Measurements from ENCODE around the gene C19orf53. TPM values are rescaled to one million over a fixed set of nuclear protein-coding genes. Genes with fewer than 3 reads are reported as not detected.
A peak's percentile ranks its signal among the peaks of the same experiment; 100 is the strongest.

The C19orf53 gene
- total and polyA plus RNA-seq, 2 of the 13 experiments (the other 11 are each of a cell fraction or from before 2014, with no cell fraction given) = 129 to 130 TPM

- CTCF ChIA-PET (ENCODE audit: low intra/inter-chr PET ratio, low total read pairs) = no interaction called here
- no peak overlapping the region for H3K4me3 ChIP-seq (replicated peaks in 1 of 3; ENCODE audit: insufficient read depth in 1 of 3, low read depth in 2 of 3, low read length in 3 of 3)
Measured at GRCh38 chr19:13757805-13758772, 16.2 kb upstream of the C19orf53 start.

More at GRCh38 chr19:13757805-13758772, 16.2 kb upstream of the C19orf53 start:
- no peaks in the 10 kb centered on the region for H4K20me1 ChIP-seq (ENCODE audit: insufficient read depth, low read length)
- FAIRE-seq (no peak), ATAC-seq (no peak), DNase-seq (ENCODE audit: low spot score) (no peak)
- H3K27me3 ChIP-seq (ENCODE audit: control insufficient read depth in 1 of 2, insufficient read depth in 2 of 2, low read length in 2 of 2) = no peaks in the 10 kb centered on the region
- H3K4me1 ChIP-seq (ENCODE audit: insufficient read depth, low read length) = no peaks in the 10 kb centered on the region
- 90% methylated on average over 13 of the region's 15 CpGs for WGBS (ENCODE audit: low lambda C conversion rate)
- no peak overlapping the region for H3K27ac ChIP-seq (ENCODE audit: extremely low read length, insufficient read depth, low read length)
- POLR2A ChIA-PET = no interaction called here
- H3K79me2 ChIP-seq (ENCODE audit: insufficient read depth, low read length) = no peaks in the 10 kb centered on the region
- no peak overlapping the region for H3K9ac ChIP-seq (ENCODE audit: insufficient read depth, low read depth, low read length)
- H3K4me2 ChIP-seq (ENCODE audit: low read depth, low read length) = no peak overlapping the region
- in situ Hi-C loops (cut with HindIII; ENCODE audit: extremely low pct_ligation_motif_present, low pct_unique_long_range_greater_than_20kb) (loop anchor here (25.0 kb wide), 1 partner anchor 304 kb away; the partner anchor contains the start of genes MISP3 and PALM3), intact Hi-C loops (cut with micrococcal nuclease; ENCODE audit: unreplicated experiment) (no loop called here)
- no TSS peak for BruUV-seq (replicated peaks)
- H3K36me3 ChIP-seq (replicated peaks in 1 of 2; ENCODE audit: control insufficient read depth in 1 of 2, insufficient read depth in 2 of 2, low read length in 2 of 2) = peaks cover 22 to 41% of the 10 kb centered on the region in 2 experiments
- no peaks in the 10 kb centered on the region for H3K9me3 ChIP-seq (ENCODE audit: low read length)
- TF ChIP-seq MAFF (IDR thresholded peaks at IDR 0.05; ENCODE audit: low read depth, low read length) = peak; percentile 65
- no peak for TF ChIP-seq UBTF (CRISPR knock-in tag; IDR thresholded peaks at IDR 0.05)
- TF ChIP-seq ZBTB7A (CRISPR knock-in tag; IDR thresholded peaks at IDR 0.05) = no peak
- TF ChIP-seq GABPA (IDR thresholded peaks at IDR 0.05; ENCODE audit: low read depth, low read length) = no peak
- TF ChIP-seq GABPA (CRISPR knock-in tag; IDR thresholded peaks at IDR 0.05; ENCODE audit: low read depth) = no peak
- TF ChIP-seq ZNF24 (IDR thresholded peaks at IDR 0.05) = peak; percentile 88
- TF ChIP-seq SALL1 (CRISPR knock-in tag; IDR thresholded peaks at IDR 0.05) = no peak
- TF ChIP-seq MAFK (conservative IDR thresholded peaks at IDR 0.05 in 1 of 2, IDR thresholded peaks at IDR 0.05 in 1 of 2; ENCODE audit: low read length in 2 of 2) = peak; percentile 57 to 77
- no peak overlapping the region for H2AFZ ChIP-seq (ENCODE audit: low read length)

Measured in HepG2 (cell line).